PFSK-1 (cell line): ENCODE data around the gene AMMECR1L.

Source experiments
- POLR2AphosphoS5 ChIP-seq: IDR thresholded peaks from 2 replicates; pipeline ENCODE4 v1.6.1; 2012; ENCODE audit warnings: low read depth, mild to moderate bottlenecking, control low read depth, low read length, moderate library complexity
- REST ChIP-seq, 2 experiments: IDR thresholded peaks; 2 replicates each; pipeline versions ENCODE4 v1.6.1 to v1.8.0; 2011 to 2012; ENCODE audit warnings: low read depth in 2 of 2, low read length in 2 of 2, control low read depth in 1 of 2, inconsistent platforms in 1 of 2, mild to moderate bottlenecking in 1 of 2, moderate library complexity in 1 of 2; ENCODE audit not compliant: insufficient read depth in 1 of 2

GRCh38 chr2:127887082-127887775, 1.5 kb upstream of the AMMECR1L start:
- TF ChIP-seq POLR2AphosphoS5 (no peak), REST (IDR thresholded peaks at IDR 0.05; ENCODE audit: insufficient read depth in 1 of 2, low read depth in 2 of 2, low read length in 2 of 2) (no peak)
